Measurements from ENCODE around the gene CTNND2.
"Not testable (repeated sequence)": the region's sequence is repeated elsewhere in the genome, so short reads cannot be mapped to it uniquely, and the experiment has no call there.

CTNND2 gene

GRCh38 chr5:11863911-11864310 is 40.3 kb downstream of the CTNND2 start:
- H3K27me3 ChIP-seq (ENCODE audit: low read depth, low read length), result no peaks in the 10 kb centered on the region
- no peak overlapping the region for H3K4me3 ChIP-seq (ENCODE audit: low read depth in 1 of 2, low read length in 2 of 2)
- H3K4me1 ChIP-seq (ENCODE audit: control insufficient read depth in 1 of 2, insufficient read depth in 2 of 2, low read length in 2 of 2), result no peaks in the 10 kb centered on the region
- H3K36me3 ChIP-seq (ENCODE audit: control insufficient read depth in 1 of 2, insufficient read depth in 2 of 2, low read length in 2 of 2), result no peaks in the 10 kb centered on the region
- H3K27ac ChIP-seq (ENCODE audit: low read length), result no peak overlapping the region
- peaks cover 0 to 2% of the 10 kb centered on the region in 2 donors for H3K9me3 ChIP-seq (ENCODE audit: control insufficient read depth in 1 of 2, low read length in 2 of 2)

GRCh38 chr5:11857391-11857790 is 46.9 kb downstream of the CTNND2 start:
- no peak overlapping the region for H3K4me3 ChIP-seq (ENCODE audit: low read depth in 1 of 2, low read length in 2 of 2)
- no peak overlapping the region for H3K27ac ChIP-seq (ENCODE audit: low read length)
- peaks cover 0 to 2% of the 10 kb centered on the region in 2 donors for H3K9me3 ChIP-seq (ENCODE audit: control insufficient read depth in 1 of 2, low read length in 2 of 2)
- no peaks in the 10 kb centered on the region for H3K27me3 ChIP-seq (ENCODE audit: low read depth, low read length)
- no peaks in the 10 kb centered on the region for H3K4me1 ChIP-seq (ENCODE audit: control insufficient read depth in 1 of 2, insufficient read depth in 2 of 2, low read length in 2 of 2)
- H3K36me3 ChIP-seq (ENCODE audit: control insufficient read depth in 1 of 2, insufficient read depth in 2 of 2, low read length in 2 of 2), result no peaks in the 10 kb centered on the region

- Histone ChIP-seq H3K9me3 (ENCODE audit: control insufficient read depth in 1 of 2, low read length in 2 of 2) (no peaks in the 10 kb centered on the region), H3K36me3 (ENCODE audit: control insufficient read depth in 1 of 2, insufficient read depth in 2 of 2, low read length in 2 of 2) (no peaks in the 10 kb centered on the region), H3K27ac (ENCODE audit: low read length) (no peak overlapping the region), H3K4me1 (ENCODE audit: control insufficient read depth in 1 of 2, insufficient read depth in 2 of 2, low read length in 2 of 2) (no peaks in the 10 kb centered on the region), H3K27me3 (ENCODE audit: low read depth, low read length) (no peaks in the 10 kb centered on the region), H3K4me3 (ENCODE audit: low read depth in 1 of 2, low read length in 2 of 2) (no peak overlapping the region)
Measured at GRCh38 chr5:11854936-11855335, 49.3 kb downstream of the CTNND2 start.

DNA sequence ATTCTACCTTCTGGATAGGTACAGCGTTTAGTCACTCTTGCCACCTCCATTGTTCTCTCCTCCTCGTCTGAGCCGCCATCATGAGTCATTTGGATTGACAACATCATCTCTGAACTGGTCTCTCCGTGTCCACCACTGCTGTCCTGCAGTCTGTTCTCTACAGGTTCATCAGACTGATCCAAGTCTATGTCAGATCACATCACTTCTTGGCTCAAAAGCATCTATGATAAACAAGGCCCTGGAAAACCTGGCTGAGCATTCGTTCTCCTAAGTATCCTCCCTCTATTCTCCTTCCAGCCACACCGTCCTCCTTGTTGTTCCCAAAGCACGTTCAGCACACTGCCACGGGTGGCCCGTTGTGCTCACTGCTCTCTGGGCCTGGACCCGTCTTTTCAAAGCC is 50.5 kb downstream of the CTNND2 start:
- no peaks in the 10 kb centered on the region for H3K4me1 ChIP-seq (ENCODE audit: control insufficient read depth in 1 of 2, insufficient read depth in 2 of 2, low read length in 2 of 2)
- no peak overlapping the region for H3K4me3 ChIP-seq (ENCODE audit: low read depth in 1 of 2, low read length in 2 of 2)
- no peaks in the 10 kb centered on the region for H3K36me3 ChIP-seq (ENCODE audit: control insufficient read depth in 1 of 2, insufficient read depth in 2 of 2, low read length in 2 of 2)
- H3K27me3 ChIP-seq (ENCODE audit: low read depth, low read length), result no peaks in the 10 kb centered on the region
- no peaks in the 10 kb centered on the region for H3K9me3 ChIP-seq (ENCODE audit: control insufficient read depth in 1 of 2, low read length in 2 of 2)
- no peak overlapping the region for H3K27ac ChIP-seq (ENCODE audit: low read length)

- no peaks in the 10 kb centered on the region for H3K4me1 ChIP-seq (ENCODE audit: control insufficient read depth in 1 of 2, insufficient read depth in 2 of 2, low read length in 2 of 2)
- H3K9me3 ChIP-seq (ENCODE audit: control insufficient read depth in 1 of 2, low read length in 2 of 2), result no peaks in the 10 kb centered on the region
- no peaks in the 10 kb centered on the region for H3K36me3 ChIP-seq (ENCODE audit: control insufficient read depth in 1 of 2, insufficient read depth in 2 of 2, low read length in 2 of 2)
- no peaks in the 10 kb centered on the region for H3K27me3 ChIP-seq (ENCODE audit: low read depth, low read length)
- H3K4me3 ChIP-seq (ENCODE audit: low read depth in 1 of 2, low read length in 2 of 2), result no peak overlapping the region
- H3K27ac ChIP-seq (ENCODE audit: low read length), result no peak overlapping the region
Measured at GRCh38 chr5:11853140-11853539, 51.1 kb downstream of the CTNND2 start.

- H3K27me3 ChIP-seq (ENCODE audit: low read depth, low read length), result no peaks in the 10 kb centered on the region
- H3K9me3 ChIP-seq (ENCODE audit: control insufficient read depth in 1 of 2, low read length in 2 of 2), result no peaks in the 10 kb centered on the region
- H3K36me3 ChIP-seq (ENCODE audit: control insufficient read depth in 1 of 2, insufficient read depth in 2 of 2, low read length in 2 of 2), result no peaks in the 10 kb centered on the region
- H3K4me1 ChIP-seq (ENCODE audit: control insufficient read depth in 1 of 2, insufficient read depth in 2 of 2, low read length in 2 of 2), result no peaks in the 10 kb centered on the region
- no peak overlapping the region for H3K4me3 ChIP-seq (ENCODE audit: low read depth in 1 of 2, low read length in 2 of 2)
- H3K27ac ChIP-seq (ENCODE audit: low read length), result no peak overlapping the region
Measured at GRCh38 chr5:11852717-11853087, 51.5 kb downstream of the CTNND2 start.

DNA sequence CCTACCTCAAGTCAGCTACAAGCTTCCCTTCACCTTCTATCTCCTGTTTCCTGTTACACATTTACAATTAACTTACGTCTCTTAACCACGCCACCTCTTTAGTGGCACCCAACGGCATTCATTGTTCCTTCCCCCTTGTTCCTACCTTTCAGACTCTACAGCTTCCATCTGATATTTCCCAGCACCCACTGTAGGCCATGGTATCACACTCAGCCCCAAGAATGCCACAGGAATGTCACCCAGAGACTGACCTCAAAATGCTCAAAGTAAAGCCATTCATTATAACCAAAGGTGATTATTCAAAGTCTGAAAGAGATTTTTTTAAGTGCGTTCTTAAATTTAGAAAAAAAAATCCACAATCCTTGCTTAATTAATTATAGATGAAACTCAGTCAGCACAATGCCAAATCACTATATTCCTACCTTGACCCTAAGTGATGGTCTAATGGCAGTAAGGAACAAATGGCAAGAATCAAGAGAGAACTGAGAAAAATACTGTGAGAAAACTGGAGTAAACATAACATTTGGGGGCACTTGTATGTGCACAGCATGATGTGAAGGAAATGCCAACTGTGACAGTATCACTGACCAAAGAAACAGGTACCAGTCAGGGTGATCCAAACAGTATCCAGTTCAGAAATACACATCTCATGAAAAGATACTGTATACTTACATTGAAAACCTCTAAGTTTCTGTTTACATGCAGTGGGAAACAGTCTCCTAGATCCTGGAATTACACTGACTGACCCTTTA is 52.1 kb downstream of the CTNND2 start:
- H3K9me3 ChIP-seq (ENCODE audit: control insufficient read depth in 1 of 2, low read length in 2 of 2), result no peaks in the 10 kb centered on the region
- H3K27me3 ChIP-seq (ENCODE audit: low read depth, low read length), result no peaks in the 10 kb centered on the region
- no peaks in the 10 kb centered on the region for H3K36me3 ChIP-seq (ENCODE audit: control insufficient read depth in 1 of 2, insufficient read depth in 2 of 2, low read length in 2 of 2)
- no peaks in the 10 kb centered on the region for H3K4me1 ChIP-seq (ENCODE audit: control insufficient read depth in 1 of 2, insufficient read depth in 2 of 2, low read length in 2 of 2)
- H3K4me3 ChIP-seq (ENCODE audit: low read depth in 1 of 2, low read length in 2 of 2), result no peak overlapping the region
- H3K27ac ChIP-seq (ENCODE audit: low read length), result no peak overlapping the region

DNA sequence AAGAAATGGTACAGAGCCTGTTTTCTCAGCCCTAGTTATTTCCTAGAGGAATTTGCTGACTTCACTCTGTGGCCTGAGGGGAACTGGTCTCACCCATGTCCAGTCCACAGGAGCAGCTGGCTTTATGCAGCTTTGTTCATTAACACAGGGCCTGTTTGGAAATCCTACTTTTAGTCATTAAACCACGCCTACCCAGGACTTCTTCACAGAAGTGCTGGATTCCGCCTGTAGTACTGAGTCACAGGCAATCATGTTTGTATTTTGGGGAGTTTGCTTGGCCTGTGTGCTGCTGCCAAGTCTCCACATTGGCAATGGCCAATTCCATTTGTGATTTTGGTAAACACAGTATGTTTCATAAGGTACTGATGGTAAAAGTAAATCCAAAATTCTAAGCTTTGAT is 52.8 kb downstream of the CTNND2 start:
- no peaks in the 10 kb centered on the region for H3K36me3 ChIP-seq (ENCODE audit: control insufficient read depth in 1 of 2, insufficient read depth in 2 of 2, low read length in 2 of 2)
- H3K9me3 ChIP-seq (ENCODE audit: control insufficient read depth in 1 of 2, low read length in 2 of 2), result no peaks in the 10 kb centered on the region
- H3K4me3 ChIP-seq (ENCODE audit: low read depth in 1 of 2, low read length in 2 of 2), result no peak overlapping the region
- H3K4me1 ChIP-seq (ENCODE audit: control insufficient read depth in 1 of 2, insufficient read depth in 2 of 2, low read length in 2 of 2), result no peaks in the 10 kb centered on the region
- H3K27me3 ChIP-seq (ENCODE audit: low read depth, low read length), result no peaks in the 10 kb centered on the region
- no peak overlapping the region for H3K27ac ChIP-seq (ENCODE audit: low read length)

- H3K4me1 ChIP-seq (ENCODE audit: control insufficient read depth in 1 of 2, insufficient read depth in 2 of 2, low read length in 2 of 2); H3K27me3 ChIP-seq (ENCODE audit: low read depth, low read length); H3K27ac ChIP-seq (ENCODE audit: low read length); H3K36me3 ChIP-seq (ENCODE audit: control insufficient read depth in 1 of 2, insufficient read depth in 2 of 2, low read length in 2 of 2); H3K4me3 ChIP-seq (ENCODE audit: low read depth in 1 of 2, low read length in 2 of 2): not testable (repeated sequence)
- H3K9me3 ChIP-seq (ENCODE audit: control insufficient read depth in 1 of 2, low read length in 2 of 2), result peaks cover 0 to 13% of the 10 kb centered on the region in 2 donors
Measured at GRCh38 chr5:11828566-11828965, 75.7 kb downstream of the CTNND2 start.

GRCh38 chr5:11822598-11822997 is 81.6 kb downstream of the CTNND2 start:
- no peaks in the 10 kb centered on the region for H3K36me3 ChIP-seq (ENCODE audit: control insufficient read depth in 1 of 2, insufficient read depth in 2 of 2, low read length in 2 of 2)
- H3K4me1 ChIP-seq (ENCODE audit: control insufficient read depth in 1 of 2, insufficient read depth in 2 of 2, low read length in 2 of 2), result no peaks in the 10 kb centered on the region
- no peaks in the 10 kb centered on the region for H3K27me3 ChIP-seq (ENCODE audit: low read depth, low read length)
- no peak overlapping the region for H3K4me3 ChIP-seq (ENCODE audit: low read depth in 1 of 2, low read length in 2 of 2)
- no peak overlapping the region for H3K27ac ChIP-seq (ENCODE audit: low read length)
- H3K9me3 ChIP-seq (ENCODE audit: control insufficient read depth in 1 of 2, low read length in 2 of 2), result peaks cover 0 to 3% of the 10 kb centered on the region in 2 donors

GRCh38 chr5:11815916-11816315 is 88.3 kb downstream of the CTNND2 start:
- no peaks in the 10 kb centered on the region for H3K27me3 ChIP-seq (ENCODE audit: low read depth, low read length)
- no peak overlapping the region for H3K27ac ChIP-seq (ENCODE audit: low read length)
- no peaks in the 10 kb centered on the region for H3K9me3 ChIP-seq (ENCODE audit: control insufficient read depth in 1 of 2, low read length in 2 of 2)
- H3K4me1 ChIP-seq (ENCODE audit: control insufficient read depth in 1 of 2, insufficient read depth in 2 of 2, low read length in 2 of 2), result no peaks in the 10 kb centered on the region
- H3K4me3 ChIP-seq (ENCODE audit: low read depth in 1 of 2, low read length in 2 of 2), result no peak overlapping the region
- H3K36me3 ChIP-seq (ENCODE audit: control insufficient read depth in 1 of 2, insufficient read depth in 2 of 2, low read length in 2 of 2), result no peaks in the 10 kb centered on the region

GRCh38 chr5:11815481-11815880 is 88.8 kb downstream of the CTNND2 start:
- Histone ChIP-seq H3K9me3 (ENCODE audit: control insufficient read depth in 1 of 2, low read length in 2 of 2) (no peaks in the 10 kb centered on the region), H3K36me3 (ENCODE audit: control insufficient read depth in 1 of 2, insufficient read depth in 2 of 2, low read length in 2 of 2) (no peaks in the 10 kb centered on the region), H3K27ac (ENCODE audit: low read length) (no peak overlapping the region), H3K4me3 (ENCODE audit: low read depth in 1 of 2, low read length in 2 of 2) (no peak overlapping the region), H3K27me3 (ENCODE audit: low read depth, low read length) (no peaks in the 10 kb centered on the region), H3K4me1 (ENCODE audit: control insufficient read depth in 1 of 2, insufficient read depth in 2 of 2, low read length in 2 of 2) (no peaks in the 10 kb centered on the region)

Measured in muscle layer of duodenum (tissue), 2 donors.